Measurements from ENCODE around the gene DDX42. TPM values are rescaled to one million over a fixed set of nuclear protein-coding genes. Genes with fewer than 3 reads are reported as not detected.

The DDX42 gene
- total and polyA plus RNA-seq, 8 donors = 42.7 to 346 (median 186) TPM

GRCh38 chr17:63837962-63838600 lies 64.1 kb downstream of the DDX42 start:
- peak overlapping the region; percentile 5 to 42 (median 16) for H3K4me3 ChIP-seq
- peaks cover 38 to 49% (median 47%) of the 10 kb centered on the region in 4 donors for H3K36me3 ChIP-seq
- no peak for TF ChIP-seq CTCF (IDR thresholded peaks at IDR 0.05)
- no peak for TF ChIP-seq POLR2A (IDR thresholded peaks at IDR 0.05)
- TF ChIP-seq EP300 (IDR thresholded peaks at IDR 0.05) = no peak
- no peaks in the 10 kb centered on the region for H3K9me3 ChIP-seq
- intact Hi-C loops (cut with DNase I; ENCODE audit: low total_unique reads) = no loop called here
- peaks cover 54 to 69% (median 64%) of the 10 kb centered on the region in 4 donors for H3K4me1 ChIP-seq
- no peak for DNase-seq
- H3K27ac ChIP-seq = peak overlapping the region; percentile 69 to 97 (median 95)
- 67 to 100% (median 72%) methylated on average over 1 to 5 of the region's 5 CpGs for WGBS, 5 donors
- no peaks in the 10 kb centered on the region for H3K27me3 ChIP-seq

- Histone ChIP-seq H3K36me3 (peaks cover 31 to 42% (median 40%) of the 10 kb centered on the region in 4 donors), H3K4me3 (peak overlapping the region; percentile 12 to 42 (median 18)), H3K9me3 (no peaks in the 10 kb centered on the region), H3K27ac (peak overlapping the region; percentile 69 to 97 (median 95)), H3K4me1 (peaks cover 57 to 74% (median 67%) of the 10 kb centered on the region in 4 donors), H3K27me3 (no peaks in the 10 kb centered on the region)
- 24 to 41% (median 30%) methylated on average over 7 of the region's 7 CpGs for WGBS, 5 donors
- TF ChIP-seq POLR2AphosphoS5 (IDR thresholded peaks at IDR 0.05) (peak; percentile 79 to 81 (median 79)), CTCF (IDR thresholded peaks at IDR 0.05) (no peak), EP300 (IDR thresholded peaks at IDR 0.05) (peak; percentile 81), POLR2A (IDR thresholded peaks at IDR 0.05) (no peak)
- intact Hi-C loops (cut with DNase I; ENCODE audit: low total_unique reads) = no loop called here
- peak; percentile 78 to 94 for DNase-seq
These were observed 64.7 kb downstream of the DDX42 start for GRCh38 chr17:63838631-63839171.

- TF ChIP-seq POLR2AphosphoS5 (IDR thresholded peaks at IDR 0.05) = no peak
- no peak for TF ChIP-seq CTCF (IDR thresholded peaks at IDR 0.05)
- TF ChIP-seq EP300 (IDR thresholded peaks at IDR 0.05) = no peak
- TF ChIP-seq POLR2A (IDR thresholded peaks at IDR 0.05) = no peak
- Histone ChIP-seq H3K27ac (peak overlapping the region; percentile 89 to 97 (median 95)), H3K27me3 (no peaks in the 10 kb centered on the region), H3K4me1 (peaks cover 52 to 65% (median 59%) of the 10 kb centered on the region in 4 donors), H3K36me3 (peaks cover 15 to 22% (median 20%) of the 10 kb centered on the region in 4 donors), H3K9me3 (no peaks in the 10 kb centered on the region), H3K4me3 (peak overlapping the region; percentile 85 to 95 (median 94))
- WGBS, 5 donors = 50 to 59% (median 53%) methylated on average over 3 to 4 of the region's 4 CpGs
- no peak for DNase-seq
- intact Hi-C loops (cut with DNase I; ENCODE audit: low total_unique reads) = no loop called here
These were observed 66.8 kb downstream of the DDX42 start for GRCh38 chr17:63840591-63841349.

- Histone ChIP-seq H3K27me3 (no peaks in the 10 kb centered on the region), H3K36me3 (peaks cover 9 to 14% (median 12%) of the 10 kb centered on the region in 4 donors), H3K4me1 (peaks cover 52 to 65% (median 57%) of the 10 kb centered on the region in 4 donors), H3K27ac (peak overlapping the region; percentile 89 to 97 (median 95)), H3K9me3 (no peaks in the 10 kb centered on the region), H3K4me3 (peak overlapping the region; percentile 85 to 95 (median 94))
- intact Hi-C loops (cut with DNase I; ENCODE audit: low total_unique reads) = no loop called here
- TF ChIP-seq EP300 (IDR thresholded peaks at IDR 0.05) = no peak
- no peak for TF ChIP-seq POLR2AphosphoS5 (IDR thresholded peaks at IDR 0.05)
- TF ChIP-seq POLR2A (IDR thresholded peaks at IDR 0.05) = no peak
- TF ChIP-seq CTCF (IDR thresholded peaks at IDR 0.05) = no peak
- peak; percentile 60 to 73 for DNase-seq
- WGBS, 5 donors = 2 to 4% (median 3%) methylated on average over 13 to 26 of the region's 26 CpGs
These were observed 67.6 kb downstream of the DDX42 start for GRCh38 chr17:63841350-63842172.
